GM18870 (cell line): ENCODE data around the gene UROS.
A peak's percentile ranks its signal among the peaks of the same experiment; 100 is the strongest.

ENCODE experiments used
- ATAC-seq: cut with Tn5 transposase; IDR thresholded peaks from one replicate; pipeline ENCODE4 v1.9.1; 2021; ENCODE audit warnings: moderate library complexity; ENCODE audit not compliant: unreplicated experiment

UROS gene

DNA sequence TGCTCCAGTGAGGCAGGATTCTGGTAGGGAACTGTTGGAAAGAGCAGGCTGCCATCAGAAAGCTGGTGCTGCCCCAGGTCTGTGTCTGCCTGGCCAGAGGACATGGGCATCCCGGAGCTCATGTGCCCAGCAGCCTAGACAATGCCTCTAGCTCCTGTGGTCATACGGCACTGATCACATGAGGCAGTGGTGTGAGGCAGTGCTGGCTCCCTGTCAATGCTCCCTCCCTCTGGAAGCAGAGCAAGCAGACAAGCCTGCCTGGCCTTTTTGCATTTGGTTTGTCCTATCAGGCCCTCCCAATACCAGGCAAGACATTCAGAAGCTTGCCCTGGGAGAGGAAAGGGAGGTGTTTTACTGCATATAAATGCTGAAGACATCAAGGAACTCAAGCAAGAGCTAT is 27.9 kb downstream of the UROS start:
- no peak for ATAC-seq

GRCh38 chr10:125792342-125793300 is 30.4 kb downstream of the UROS start:
- ATAC-seq = no peak

DNA sequence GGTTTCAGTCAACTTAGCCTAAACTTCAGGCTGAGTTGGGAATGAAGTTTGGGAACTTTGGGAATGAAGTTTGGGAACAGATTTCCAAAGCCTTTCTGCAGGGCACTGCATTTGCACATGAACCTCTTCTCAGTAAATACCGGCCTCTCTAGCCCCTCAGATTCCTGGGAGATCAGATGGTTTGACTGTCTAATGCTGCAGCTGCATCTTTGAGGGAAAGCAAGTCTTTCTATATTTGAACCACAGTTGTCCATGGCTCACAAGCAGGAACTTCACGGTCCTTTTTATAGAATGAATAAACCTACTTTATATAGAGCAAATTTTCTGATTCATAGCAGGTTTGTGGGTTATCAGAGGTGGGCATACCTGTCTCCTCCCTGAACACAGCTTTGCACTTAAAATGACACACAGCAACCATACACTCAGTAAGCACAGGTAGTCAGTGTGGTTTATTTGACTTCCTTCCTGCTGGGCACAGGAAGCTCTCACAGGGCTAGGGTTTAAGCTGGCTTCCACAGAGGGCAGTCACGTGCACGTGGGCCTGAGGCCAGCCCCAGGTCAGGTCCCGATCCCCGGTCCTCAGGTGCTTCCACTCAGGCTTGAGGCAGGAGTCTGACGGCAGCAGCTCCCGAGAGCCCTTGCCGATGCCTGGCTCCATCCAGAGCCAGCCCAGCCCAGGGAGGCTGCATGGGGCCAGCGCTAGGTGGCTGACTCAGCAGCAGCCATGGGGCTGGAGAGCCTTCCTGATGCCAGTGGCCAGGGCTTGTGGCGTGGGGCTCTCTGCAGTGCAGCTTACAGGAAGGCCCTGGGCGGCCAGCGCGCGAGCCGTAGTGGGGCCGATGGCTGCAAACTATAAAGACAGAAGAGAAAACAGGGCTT is 34.7 kb downstream of the UROS start:
- ATAC-seq = no peak

GRCh38 chr10:125785791-125786190 is 37.3 kb downstream of the UROS start:
- ATAC-seq = no peak

- ATAC-seq = peak; percentile 89
Measured at GRCh38 chr10:125783957-125784356, 39.1 kb downstream of the UROS start.

DNA sequence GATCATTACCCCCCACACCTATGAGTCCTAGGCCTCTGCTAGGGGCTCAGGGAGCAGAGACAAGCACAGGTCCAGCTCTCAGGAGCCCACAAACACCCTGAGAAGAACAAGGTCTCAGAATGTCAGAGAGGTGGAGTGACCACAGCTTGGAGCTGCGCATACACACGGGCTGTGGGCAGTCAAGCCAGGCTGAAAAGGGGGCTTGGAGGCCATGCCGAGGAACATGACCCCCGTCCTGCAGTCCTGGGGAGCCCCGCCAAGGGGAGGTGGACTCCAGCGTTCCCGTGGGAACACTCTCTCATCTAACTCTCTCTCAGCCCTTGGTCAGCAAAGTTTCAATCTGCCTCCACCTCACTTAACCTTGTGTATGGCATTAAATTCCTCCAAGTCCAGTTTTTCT is 39.6 kb downstream of the UROS start:
- no peak for ATAC-seq

DNA sequence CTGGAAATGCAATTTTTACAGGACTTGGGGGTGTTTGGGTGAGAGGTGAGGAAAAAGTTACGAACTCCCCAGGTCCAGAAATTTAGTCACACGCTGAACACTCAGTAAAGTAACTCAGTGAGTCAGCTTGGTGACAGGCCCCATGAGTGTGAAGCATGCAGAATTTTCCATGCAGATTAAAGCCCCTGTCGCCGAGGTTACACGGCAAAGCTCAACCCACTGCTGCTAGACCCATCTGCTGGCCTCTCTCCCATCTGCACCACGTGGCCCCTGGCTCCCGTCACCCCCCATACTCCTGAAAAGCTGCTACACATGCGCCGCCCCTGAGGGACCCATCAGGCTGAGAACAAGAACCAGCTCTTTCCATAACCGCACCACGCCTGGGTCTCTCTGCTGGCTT is 40.4 kb downstream of the UROS start:
- ATAC-seq = no peak

DNA sequence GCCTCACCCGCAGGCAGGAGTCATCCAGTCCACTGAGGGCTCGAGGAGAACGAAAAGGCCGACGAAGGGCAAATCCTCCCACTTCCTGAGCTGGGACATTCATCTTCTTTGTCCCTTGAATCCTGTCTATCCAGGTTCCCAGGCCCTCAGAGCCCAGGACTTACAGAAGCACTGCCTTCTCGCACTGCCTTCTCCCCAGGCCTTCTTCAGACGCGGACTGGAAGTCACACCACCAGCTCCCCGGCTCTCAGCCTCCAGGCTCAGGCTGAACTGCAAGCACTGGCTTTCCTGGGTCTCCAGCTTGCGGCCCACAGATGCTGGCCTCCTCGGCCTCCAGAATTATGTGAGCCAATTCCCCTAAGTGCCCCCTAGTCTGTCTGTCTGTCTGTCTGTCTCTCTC is 41.0 kb downstream of the UROS start:
- ATAC-seq = no peak

- no peak for ATAC-seq
Measured at GRCh38 chr10:125781374-125781773, 41.7 kb downstream of the UROS start.

- no peak for ATAC-seq
Measured at GRCh38 chr10:125779403-125780327, 43.4 kb downstream of the UROS start.

DNA sequence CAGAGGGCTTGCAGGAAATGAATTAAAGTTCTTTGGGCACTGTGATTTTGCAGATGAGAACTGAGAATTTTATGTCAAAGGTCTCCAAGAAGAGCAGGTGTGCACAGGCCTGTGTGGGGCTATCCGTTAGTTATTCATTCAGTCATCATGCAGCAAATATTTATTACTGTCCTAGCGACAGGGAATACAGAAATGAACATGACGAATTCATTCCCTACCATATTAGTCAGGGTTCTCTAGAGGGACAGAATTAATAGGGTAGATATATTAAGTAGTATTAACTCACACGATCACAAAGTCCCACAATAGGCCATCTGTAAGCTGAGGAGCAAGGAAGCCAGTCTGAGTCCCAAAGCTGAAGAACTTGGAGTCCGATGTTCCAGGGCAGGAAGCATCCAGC is 44.5 kb downstream of the UROS start:
- no peak for ATAC-seq

DNA sequence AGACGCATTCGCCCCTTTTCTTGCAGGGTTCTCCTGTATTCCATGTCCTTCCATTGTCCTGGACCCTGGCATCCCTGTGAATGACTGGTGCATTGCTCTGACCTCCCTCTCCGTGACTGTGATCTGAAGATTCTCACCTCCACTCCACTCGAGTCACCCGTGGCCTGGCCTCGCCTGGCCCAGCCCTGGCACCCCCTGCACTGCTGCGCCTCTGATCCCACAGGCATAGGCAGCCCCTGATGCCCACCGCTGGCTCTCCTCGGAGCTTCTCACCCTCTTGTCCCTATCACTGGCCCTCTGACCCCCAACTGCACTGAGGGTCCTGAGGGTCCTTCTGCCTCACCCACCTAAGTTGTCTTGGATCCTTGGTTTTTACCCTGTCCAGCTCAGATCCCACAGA is 45.3 kb downstream of the UROS start:
- no peak for ATAC-seq

GRCh38 chr10:125775491-125776106 is 47.5 kb downstream of the UROS start, which contains the start of gene MMP21:
TSS of gene MMP21 (minus strand) at chr10:125775821. CDS start at chr10:125775821, 0 bp downstream.
- ATAC-seq = no peak

DNA sequence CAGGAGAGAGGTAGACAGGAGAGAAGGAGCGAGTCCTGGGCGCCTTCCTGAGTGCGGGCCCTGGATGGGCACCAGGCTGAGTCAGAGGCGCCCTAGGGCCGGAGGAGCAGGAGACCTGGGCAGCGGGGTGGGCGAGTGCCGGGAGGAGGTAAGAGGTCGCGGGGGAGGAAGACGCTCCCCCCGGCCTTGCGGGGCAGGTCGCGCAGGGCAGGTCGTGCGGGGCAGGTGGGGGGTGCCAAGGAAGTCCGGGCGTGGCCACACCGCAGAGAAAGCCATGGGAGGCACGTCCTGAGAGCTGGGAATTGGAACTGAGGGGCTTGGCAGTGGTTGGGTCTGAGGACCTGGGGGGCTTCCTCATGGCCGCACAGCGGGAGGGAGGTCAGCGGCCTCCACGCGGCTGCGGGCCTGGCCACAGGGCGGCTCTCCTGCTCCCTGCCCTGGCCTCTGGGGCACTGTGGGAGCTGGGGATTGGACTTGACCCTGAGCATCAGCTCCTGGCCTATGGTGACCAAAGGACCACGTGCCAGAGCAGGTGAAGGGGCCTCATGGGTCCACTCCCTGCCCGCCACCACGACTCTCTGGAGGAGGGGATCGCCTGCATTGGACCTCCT is 48.4 kb downstream of the UROS start:
- no peak for ATAC-seq

DNA sequence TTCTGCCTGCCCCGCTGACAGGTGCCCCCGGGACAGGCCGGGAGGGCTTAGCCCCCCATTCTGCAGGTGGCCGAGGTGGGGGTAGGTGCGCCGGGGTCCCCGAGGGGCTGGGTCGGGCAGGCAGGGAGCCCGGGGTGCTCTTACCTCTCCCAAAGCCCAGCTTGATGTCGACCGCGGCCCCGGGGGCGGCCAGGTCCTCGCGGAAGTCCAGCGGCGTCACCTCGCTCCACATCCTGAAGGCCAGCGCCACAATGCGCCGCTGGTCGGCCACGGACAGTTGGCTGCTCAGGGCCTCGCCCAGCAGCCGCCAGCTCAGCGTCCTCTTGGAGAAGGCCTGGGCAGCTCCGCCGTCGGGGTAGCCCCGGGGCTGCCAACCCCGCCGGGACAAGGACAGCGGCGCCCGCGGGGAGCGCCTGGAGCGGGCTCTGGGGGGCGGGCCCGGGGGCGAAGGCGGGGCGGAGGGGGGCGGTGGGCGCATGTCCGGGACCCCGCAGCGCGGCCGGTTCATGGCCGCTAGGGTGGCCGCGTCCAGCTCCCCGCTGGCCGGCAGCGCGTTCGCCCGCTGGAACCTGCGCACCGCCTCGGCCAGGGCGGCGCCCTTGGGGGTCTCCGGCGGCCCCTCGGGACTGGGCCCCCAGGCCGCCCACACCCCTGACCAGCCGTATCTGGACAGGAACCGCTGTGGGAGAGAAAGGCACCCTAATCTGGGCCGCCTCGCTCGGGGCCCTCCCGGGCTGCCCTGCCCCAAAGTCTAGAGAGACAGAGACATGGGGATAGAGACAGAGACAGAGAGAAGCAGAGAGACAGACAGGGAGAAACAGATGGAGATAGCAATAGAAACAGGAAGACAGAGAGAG is 49.1 kb downstream of the UROS start:
- ATAC-seq = no peak

DNA sequence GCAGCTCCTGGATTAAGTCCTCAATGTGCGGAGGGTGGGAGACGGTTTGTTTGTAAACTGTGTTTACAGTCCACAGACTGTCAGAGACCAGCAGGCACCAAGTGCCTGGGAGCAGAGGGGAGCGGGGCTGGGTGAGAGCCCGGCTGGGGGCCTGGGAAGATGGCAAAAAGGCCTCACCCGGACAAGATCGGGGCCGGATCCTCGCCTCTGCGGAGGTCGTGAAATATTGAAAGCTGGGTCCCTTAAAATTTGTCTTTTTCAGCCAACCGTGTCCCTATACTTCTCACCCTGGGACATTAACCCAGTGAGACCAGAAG is 50.2 kb downstream of the UROS start:
- no peak for ATAC-seq

DNA sequence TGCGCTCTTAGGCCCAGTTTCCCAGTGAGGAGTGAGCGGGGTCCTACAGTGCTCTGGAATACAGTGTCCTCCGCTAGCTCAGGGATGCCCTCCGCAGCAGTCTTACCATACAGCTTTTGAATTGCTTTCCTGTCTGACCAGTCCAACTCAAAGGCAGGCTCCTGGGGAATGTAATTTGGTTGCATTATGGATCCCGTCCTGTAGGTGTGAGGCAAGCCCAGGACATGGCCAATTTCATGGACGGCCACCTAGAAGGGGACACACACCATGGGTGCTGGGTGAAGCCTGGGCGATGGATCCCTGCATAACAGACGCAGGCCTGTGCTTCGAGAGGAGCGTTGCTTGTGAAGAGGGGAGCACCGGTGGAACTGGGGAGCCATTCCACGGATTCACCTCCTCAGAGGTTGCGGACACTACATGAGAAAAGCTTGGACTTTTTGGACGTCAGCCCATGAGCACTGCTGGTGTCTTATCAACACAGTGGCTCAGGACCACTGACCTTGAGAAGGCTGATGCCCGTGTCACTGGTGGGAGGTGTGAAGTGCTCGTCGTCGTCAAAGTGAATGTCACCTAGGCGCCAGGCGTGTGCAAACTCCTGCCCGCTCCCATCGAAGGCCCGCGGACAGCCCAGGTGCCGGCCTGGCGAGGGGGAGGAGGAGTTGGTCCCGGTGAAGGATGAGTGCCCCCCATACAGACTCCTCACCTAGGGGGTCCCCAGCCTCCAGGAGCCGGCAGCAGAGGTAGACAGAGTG is 50.8 kb downstream of the UROS start:
- no peak for ATAC-seq

- no peak for ATAC-seq
Measured at GRCh38 chr10:125770844-125771243, 52.2 kb downstream of the UROS start.
